Brain microvascular endothelial cell (primary cell): Measurements from ENCODE around the gene BPIFB6.

ENCODE experiments used
- DNase-seq: peaks from one replicate; pipeline ENCODE4 v3.0.0-alpha.2; 2020
- H3K27ac ChIP-seq: fragments of 250-450 bp; sonication (Bioruptor Pico); 2 replicates; pipeline ENCODE4 v1.5.1; 2020; ENCODE audit warnings: mild to moderate bottlenecking, moderate library complexity
- H3K27me3 ChIP-seq: fragments of 250-450 bp; sonication (Bioruptor Pico); replicated peaks from 2 replicates; pipeline ENCODE4 v1.5.1; 2020; ENCODE audit warnings: mild to moderate bottlenecking
- H3K36me3 ChIP-seq: fragments of 250-450 bp; sonication (Bioruptor Pico); replicated peaks from 2 replicates; pipeline ENCODE4 v1.5.1; 2020; ENCODE audit warnings: mild to moderate bottlenecking
- H3K4me3 ChIP-seq: 2 replicates; pipeline ENCODE4 v1.5.1; 2011; ENCODE audit warnings: low read depth, mild to moderate bottlenecking, control low read depth, low read length, moderate library complexity
- in situ Hi-C: cut with HindIII; loops from 2 replicates; pipeline ENCODE4 v1.10.0; 2017; ENCODE audit warnings: low sequenced_read_pairs, low pct_ligation_motif_present
- TF ChIP-seq, protein P1 (sequence below): IDR thresholded peaks from 2 replicates; pipeline ENCODE4 v1.5.1; 2011; ENCODE audit warnings: low read depth, mild to moderate bottlenecking, moderate library complexity, low read length, control low read depth, inconsistent platforms; ENCODE audit errors: missing control alignments

BPIFB6 gene

DNA sequence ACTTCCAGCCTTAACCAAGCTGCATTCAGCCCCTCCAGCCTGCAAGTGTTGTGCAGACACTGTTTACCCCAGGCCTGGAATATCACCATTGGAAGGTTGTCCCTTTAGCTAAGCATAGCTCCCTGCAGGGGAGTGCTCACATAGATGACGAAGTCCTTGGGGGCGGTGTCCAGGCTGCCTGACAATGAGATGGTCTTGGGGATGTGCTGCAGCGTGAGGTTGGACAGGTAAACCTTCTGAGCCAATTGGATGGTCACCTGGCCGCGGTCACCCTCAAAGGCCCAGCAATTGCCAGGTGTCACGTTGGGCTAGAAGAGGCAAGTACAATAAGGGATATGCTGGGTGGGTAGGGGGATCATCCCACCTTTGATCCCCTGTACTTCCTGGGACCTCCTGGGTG lies 45.9 kb upstream of the BPIFB6 start:
- H3K27me3 ChIP-seq: no peaks in the 10 kb centered on the region
- TF ChIP-seq, protein P1, sequence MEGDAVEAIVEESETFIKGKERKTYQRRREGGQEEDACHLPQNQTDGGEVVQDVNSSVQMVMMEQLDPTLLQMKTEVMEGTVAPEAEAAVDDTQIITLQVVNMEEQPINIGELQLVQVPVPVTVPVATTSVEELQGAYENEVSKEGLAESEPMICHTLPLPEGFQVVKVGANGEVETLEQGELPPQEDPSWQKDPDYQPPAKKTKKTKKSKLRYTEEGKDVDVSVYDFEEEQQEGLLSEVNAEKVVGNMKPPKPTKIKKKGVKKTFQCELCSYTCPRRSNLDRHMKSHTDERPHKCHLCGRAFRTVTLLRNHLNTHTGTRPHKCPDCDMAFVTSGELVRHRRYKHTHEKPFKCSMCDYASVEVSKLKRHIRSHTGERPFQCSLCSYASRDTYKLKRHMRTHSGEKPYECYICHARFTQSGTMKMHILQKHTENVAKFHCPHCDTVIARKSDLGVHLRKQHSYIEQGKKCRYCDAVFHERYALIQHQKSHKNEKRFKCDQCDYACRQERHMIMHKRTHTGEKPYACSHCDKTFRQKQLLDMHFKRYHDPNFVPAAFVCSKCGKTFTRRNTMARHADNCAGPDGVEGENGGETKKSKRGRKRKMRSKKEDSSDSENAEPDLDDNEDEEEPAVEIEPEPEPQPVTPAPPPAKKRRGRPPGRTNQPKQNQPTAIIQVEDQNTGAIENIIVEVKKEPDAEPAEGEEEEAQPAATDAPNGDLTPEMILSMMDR: no peak
- H3K4me3 ChIP-seq: no peak overlapping the region
- H3K27ac ChIP-seq: no peak overlapping the region
- in situ Hi-C loops: no loop called here
- no peaks in the 10 kb centered on the region for H3K36me3 ChIP-seq
- no peak for DNase-seq

DNA sequence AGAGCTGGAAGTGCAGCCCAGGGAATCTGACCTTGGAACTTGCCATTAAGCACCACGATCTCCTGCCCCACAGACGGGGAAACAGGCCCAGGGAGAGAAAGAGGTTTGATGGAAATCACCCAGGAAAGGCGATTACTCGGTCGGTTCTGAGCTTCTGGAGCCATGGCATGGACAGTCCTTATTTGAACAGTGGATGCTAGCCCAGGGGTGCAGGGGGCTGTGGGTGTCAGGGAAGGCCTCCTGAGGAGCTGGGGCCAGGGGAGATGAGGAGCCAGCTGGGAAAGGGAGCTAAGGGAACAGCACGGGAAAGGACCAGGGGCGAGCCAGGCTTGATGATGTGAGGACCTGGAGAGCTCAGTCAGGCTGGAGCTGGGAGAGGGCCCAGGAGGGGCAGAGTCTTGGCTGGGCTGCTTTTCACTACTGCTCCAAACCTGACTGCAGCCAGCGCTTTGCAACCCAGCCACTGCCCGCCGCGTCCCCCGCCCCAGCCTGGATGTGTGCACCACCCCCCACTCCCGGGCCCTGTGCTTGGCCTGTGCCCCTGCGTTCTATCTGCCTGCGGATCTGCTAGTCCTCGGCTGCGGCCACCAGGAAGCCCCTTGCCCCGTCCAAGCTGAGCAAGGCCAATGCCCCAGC lies 45.0 kb upstream of the BPIFB6 start:
- Histone ChIP-seq H3K4me3 (no peak overlapping the region), H3K36me3 (no peaks in the 10 kb centered on the region), H3K27me3 (no peaks in the 10 kb centered on the region), H3K27ac (no peak overlapping the region)
- TF ChIP-seq, protein P1: no peak
- in situ Hi-C loops: no loop called here
- DNase-seq: no peak

DNA sequence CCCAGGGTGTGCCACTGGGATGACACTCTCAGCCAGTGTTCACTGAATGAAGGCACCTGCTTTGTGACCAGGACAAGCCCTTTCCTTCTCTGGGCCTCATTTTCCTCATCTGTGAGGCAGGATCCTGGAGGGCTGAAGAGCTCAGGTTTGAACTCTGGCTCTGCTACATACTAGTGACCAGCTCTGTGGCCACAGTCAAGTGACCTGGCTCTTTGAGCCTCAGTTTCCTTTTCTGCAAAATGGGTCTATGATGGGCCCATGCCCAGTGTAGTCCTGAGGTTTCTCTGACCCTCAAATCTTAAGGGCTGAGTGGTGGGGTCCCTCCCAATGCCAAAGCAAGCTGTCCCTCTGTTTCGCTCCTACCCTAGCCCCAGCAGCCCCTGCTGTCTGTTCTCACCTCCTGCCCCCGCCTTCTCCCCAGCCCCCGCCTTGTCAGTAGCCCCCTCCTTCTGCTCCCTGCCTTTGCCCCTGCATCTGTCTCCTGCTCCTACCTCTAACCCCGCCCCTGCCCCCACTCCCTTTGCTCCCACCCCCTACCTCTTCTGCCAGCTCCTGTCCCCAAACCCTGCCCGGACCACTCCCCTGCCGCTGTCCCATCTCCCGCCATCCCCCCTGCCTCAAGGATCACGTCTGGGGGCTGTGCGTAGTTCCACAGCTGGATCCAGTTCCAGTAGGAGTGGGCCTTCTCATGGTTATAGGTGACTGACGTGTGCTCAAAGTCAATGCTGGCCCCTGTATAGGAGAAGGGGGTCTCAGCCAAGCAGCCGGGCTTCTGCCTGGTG lies 44.2 kb upstream of the BPIFB6 start:
- in situ Hi-C loops: no loop called here
- TF ChIP-seq, protein P1: no peak
- Histone ChIP-seq H3K27me3 (no peaks in the 10 kb centered on the region), H3K4me3 (no peak overlapping the region), H3K27ac (no peak overlapping the region), H3K36me3 (no peaks in the 10 kb centered on the region)
- no peak for DNase-seq

DNA sequence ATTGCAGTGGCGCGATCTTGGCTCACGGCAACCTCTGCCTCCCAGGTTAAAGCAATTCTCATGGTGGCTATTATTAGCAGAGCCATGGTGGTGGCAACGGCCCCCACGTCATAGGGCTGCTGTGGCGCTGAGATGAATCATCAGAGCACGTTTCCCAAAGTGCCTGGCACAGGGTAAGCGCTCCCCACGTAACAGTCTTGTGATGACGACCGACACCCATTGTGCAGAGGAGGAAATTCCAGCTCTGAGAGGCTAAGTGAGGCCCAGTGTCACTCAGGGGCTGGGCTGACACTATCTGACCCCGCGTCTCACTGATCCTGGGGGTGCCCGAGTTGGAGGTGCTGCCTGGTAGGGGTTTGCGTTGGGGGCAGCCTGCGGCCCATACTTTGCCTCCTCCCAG lies 43.4 kb upstream of the BPIFB6 start:
- TF ChIP-seq, protein P1: no peak
- in situ Hi-C loops: no loop called here
- no peak for DNase-seq
- Histone ChIP-seq H3K4me3 (no peak overlapping the region), H3K27ac (no peak overlapping the region), H3K27me3 (no peaks in the 10 kb centered on the region), H3K36me3 (no peaks in the 10 kb centered on the region)

DNA sequence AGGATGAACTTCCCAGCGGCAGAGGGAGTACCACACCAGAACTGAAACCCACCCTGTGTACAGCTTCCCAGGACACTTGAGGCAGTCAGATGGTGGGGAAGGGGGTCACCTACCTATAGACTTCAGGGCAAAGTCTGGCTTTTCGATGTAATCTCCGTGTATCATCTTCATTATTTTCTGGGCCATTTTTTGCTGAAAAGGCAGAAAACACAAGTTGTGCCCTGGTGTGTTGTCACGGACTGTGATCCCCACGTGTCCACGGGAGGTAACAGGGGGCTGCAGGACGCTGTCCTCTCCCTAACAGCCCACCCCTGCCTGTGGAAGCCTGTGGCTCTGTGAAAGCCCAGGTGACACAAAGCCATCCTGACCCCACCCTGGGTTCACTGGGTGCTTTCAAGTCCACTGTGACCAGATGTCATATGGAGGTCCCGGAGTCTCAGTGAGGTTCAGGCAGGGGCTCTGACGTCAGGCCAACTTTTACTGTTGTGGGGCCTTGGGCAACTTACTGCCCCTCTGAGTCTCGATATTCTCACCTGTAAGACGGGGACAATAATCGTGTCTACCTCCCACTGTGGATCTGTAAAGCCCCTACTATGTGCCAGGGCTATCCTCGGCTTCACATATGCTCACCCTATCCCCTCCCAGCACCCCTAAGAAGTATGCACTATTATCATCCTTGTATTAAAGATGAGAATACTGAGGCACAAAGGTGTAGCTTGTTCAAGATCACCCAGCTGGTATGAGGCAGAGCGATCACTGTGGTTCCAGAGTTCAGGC lies 41.8 kb upstream of the BPIFB6 start:
- TF ChIP-seq, protein P1: no peak
- no peak overlapping the region for H3K4me3 ChIP-seq
- H3K27me3 ChIP-seq: no peaks in the 10 kb centered on the region
- DNase-seq: no peak
- H3K36me3 ChIP-seq: no peaks in the 10 kb centered on the region
- in situ Hi-C loops: no loop called here
- H3K27ac ChIP-seq: no peak overlapping the region
